Retinal pigment epithelial cell (primary cell): ENCODE measurements around the gene CREB1.

Experiments used
- DNase-seq: peaks from one replicate; pipeline ENCODE4 v3.0.0-alpha.2; 2010; ENCODE audit warnings: low read depth
- H3K4me3 ChIP-seq: 2 replicates; pipeline ENCODE4 v1.5.1; 2011; ENCODE audit warnings: mild to moderate bottlenecking, low read length, control low read depth, moderate library complexity
- CTCF ChIP-seq: conservative IDR thresholded peaks from 2 replicates; pipeline ENCODE4 v1.5.1; 2011; ENCODE audit warnings: low read depth, low read length, control low read depth, inconsistent platforms

CREB1 gene

GRCh38 chr2:207621501-207622039 lies 91.8 kb downstream of the CREB1 start:
- TF ChIP-seq CTCF = no peak
- DNase-seq = no peak
- H3K4me3 ChIP-seq = no peak overlapping the region

- no peak for TF ChIP-seq CTCF
- no peak for DNase-seq
These were observed 94.6 kb downstream of the CREB1 start for GRCh38 chr2:207624185-207625013.

GRCh38 chr2:207625014-207625907 lies 95.5 kb downstream of the CREB1 start, which contains the start of gene METTL21A:
METTL21A (minus strand) TSS chr2:207625394; CDS start chr2:207624375, 1,019 bp downstream.
- H3K4me3 ChIP-seq = peak within 1 kb of the TSS; percentile 83
- TF ChIP-seq CTCF = peak; percentile 47
- no peak for DNase-seq

More at GRCh38 chr2:207624185-207625013, 94.6 kb downstream of the CREB1 start:
- peak overlapping the region; percentile 83 for H3K4me3 ChIP-seq

- DNase-seq = no peak
- H3K4me3 ChIP-seq = no peak overlapping the region
- no peak for TF ChIP-seq CTCF
These were observed 99.8 kb downstream of the CREB1 start for GRCh38 chr2:207629553-207629952.

- DNase-seq = no peak
- no peak overlapping the region for H3K4me3 ChIP-seq
- no peak for TF ChIP-seq CTCF
These were observed 100.7 kb downstream of the CREB1 start for GRCh38 chr2:207630491-207630890.

- DNase-seq = no peak
- no peak for TF ChIP-seq CTCF
- H3K4me3 ChIP-seq = no peak overlapping the region
These were observed 103.1 kb downstream of the CREB1 start for GRCh38 chr2:207632575-207633493.
